HG03025 (cell line): ENCODE data around the gene SPAG5.
A peak's percentile ranks its signal among the peaks of the same experiment; 100 is the strongest.

ENCODE experiments used
- ATAC-seq: cut with Tn5 transposase; IDR thresholded peaks from one replicate; pipeline ENCODE4 v1.9.1; 2021; ENCODE audit warnings: mild to moderate bottlenecking, moderate library complexity; ENCODE audit not compliant: unreplicated experiment, low FRiP score

The SPAG5 gene, protein sequence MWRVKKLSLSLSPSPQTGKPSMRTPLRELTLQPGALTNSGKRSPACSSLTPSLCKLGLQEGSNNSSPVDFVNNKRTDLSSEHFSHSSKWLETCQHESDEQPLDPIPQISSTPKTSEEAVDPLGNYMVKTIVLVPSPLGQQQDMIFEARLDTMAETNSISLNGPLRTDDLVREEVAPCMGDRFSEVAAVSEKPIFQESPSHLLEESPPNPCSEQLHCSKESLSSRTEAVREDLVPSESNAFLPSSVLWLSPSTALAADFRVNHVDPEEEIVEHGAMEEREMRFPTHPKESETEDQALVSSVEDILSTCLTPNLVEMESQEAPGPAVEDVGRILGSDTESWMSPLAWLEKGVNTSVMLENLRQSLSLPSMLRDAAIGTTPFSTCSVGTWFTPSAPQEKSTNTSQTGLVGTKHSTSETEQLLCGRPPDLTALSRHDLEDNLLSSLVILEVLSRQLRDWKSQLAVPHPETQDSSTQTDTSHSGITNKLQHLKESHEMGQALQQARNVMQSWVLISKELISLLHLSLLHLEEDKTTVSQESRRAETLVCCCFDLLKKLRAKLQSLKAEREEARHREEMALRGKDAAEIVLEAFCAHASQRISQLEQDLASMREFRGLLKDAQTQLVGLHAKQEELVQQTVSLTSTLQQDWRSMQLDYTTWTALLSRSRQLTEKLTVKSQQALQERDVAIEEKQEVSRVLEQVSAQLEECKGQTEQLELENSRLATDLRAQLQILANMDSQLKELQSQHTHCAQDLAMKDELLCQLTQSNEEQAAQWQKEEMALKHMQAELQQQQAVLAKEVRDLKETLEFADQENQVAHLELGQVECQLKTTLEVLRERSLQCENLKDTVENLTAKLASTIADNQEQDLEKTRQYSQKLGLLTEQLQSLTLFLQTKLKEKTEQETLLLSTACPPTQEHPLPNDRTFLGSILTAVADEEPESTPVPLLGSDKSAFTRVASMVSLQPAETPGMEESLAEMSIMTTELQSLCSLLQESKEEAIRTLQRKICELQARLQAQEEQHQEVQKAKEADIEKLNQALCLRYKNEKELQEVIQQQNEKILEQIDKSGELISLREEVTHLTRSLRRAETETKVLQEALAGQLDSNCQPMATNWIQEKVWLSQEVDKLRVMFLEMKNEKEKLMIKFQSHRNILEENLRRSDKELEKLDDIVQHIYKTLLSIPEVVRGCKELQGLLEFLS

DNA sequence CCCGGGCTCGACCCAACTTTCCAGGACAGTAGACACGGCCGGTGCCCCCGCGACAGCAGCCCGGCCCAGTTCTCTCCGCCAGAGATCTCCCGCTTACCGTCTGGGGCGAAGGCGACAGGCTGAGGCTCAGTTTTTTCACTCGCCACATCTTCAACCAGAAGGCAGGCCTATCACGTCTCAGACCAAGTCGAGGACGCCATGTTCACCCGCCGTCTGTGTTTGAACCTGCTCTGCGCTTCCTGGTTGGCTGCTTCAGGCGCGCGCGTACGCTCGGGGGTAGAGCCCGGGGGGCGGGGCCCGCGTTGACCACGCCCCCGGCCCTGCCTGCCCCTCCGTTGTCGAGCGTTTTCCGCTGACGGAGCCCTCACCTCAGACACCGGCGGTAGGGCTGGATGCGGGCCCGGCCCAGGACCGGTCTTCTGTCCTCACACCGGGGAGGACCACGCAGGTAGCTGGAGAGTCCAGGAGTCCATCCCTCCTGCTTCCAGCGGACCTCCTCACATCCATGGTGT, at the start of gene SPAG5:
Gene SPAG5 (minus strand): TSS at position 227 of the 512 bp plus-strand sequence. CDS start 79 bp downstream, at position 148.
- ATAC-seq = peak; percentile 57

DNA sequence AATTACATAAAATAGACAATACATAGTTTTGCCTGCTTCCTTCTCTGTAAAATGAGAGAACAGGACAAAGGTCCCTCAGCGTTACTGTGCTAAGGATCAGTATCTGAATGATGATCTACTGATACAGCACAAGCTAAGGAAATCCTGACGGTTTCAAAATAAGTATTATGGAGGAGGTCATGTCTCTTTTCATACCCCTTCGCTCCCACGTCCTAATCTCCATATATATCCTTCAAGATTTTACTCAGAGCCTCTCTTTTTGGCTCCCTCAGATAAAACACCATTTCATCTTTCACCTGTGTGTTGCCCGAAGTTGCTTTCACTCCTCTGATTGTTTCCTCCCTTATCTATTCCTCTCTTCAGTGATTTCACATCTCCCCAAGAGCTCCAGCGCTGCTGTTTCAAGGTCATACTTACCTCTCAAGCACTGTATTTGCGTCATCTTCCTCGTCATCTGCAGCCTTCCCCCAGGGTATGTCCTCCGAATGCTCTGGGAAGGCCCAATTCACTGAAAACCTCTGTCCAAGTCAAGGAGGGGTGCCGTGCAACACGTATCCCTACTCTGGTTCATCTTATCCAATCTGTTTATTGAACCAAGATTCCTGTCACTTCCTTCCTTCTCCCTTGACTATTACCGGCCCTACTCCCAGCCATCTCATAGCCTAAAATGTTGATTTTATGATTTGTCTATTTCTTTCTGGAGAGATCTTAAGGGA, 47.4 kb upstream of the SPAG5 start:
- no peak for ATAC-seq

- ATAC-seq = no peak
Observed at GRCh38 chr17:28645576-28645939, 46.7 kb upstream of the SPAG5 start.

DNA sequence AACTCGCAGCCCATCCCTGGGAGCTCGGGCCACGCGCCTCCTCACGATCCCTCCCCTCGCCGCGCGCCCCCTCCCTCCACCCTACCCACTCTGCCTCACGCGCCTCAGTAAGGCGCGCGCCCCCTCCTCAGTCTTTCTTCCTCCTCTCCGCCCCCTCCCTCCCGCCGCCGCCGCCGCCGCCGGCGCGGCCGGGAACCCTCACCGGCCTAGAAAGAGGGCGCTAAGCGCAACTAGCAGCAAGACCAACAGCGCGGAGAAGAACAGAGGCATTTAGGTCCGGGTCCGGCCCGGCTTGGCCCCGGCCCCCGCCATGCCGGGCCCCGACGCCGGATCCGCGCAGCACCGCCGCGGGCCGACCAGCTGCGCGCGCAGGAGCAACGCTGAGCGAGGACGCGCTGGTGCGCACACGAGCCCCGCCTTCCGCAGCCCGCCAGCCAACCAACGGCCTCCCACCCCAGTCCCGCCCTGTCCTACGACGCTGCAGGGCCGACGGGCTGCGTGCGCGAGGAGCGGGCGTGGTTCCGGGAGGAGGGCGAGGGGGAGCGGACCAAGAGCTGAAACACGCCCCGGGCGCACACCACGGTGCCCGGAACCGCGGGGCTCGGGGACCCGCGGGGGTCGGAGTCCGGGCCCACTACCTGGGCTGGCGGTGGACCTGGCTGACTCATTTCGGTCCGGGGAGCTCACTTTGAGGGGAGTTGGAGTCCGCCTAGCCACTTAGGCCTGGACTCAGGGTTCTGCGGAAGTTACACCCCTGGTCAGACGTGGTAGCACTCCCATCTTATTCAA, 46.2 kb upstream of the SPAG5 start, which contains the start of gene BLTP2:
Gene BLTP2 (minus strand): TSS at position 372 of the 789 bp plus-strand sequence. CDS start 102 bp downstream, at position 270.
- peak; percentile 90 for ATAC-seq

DNA sequence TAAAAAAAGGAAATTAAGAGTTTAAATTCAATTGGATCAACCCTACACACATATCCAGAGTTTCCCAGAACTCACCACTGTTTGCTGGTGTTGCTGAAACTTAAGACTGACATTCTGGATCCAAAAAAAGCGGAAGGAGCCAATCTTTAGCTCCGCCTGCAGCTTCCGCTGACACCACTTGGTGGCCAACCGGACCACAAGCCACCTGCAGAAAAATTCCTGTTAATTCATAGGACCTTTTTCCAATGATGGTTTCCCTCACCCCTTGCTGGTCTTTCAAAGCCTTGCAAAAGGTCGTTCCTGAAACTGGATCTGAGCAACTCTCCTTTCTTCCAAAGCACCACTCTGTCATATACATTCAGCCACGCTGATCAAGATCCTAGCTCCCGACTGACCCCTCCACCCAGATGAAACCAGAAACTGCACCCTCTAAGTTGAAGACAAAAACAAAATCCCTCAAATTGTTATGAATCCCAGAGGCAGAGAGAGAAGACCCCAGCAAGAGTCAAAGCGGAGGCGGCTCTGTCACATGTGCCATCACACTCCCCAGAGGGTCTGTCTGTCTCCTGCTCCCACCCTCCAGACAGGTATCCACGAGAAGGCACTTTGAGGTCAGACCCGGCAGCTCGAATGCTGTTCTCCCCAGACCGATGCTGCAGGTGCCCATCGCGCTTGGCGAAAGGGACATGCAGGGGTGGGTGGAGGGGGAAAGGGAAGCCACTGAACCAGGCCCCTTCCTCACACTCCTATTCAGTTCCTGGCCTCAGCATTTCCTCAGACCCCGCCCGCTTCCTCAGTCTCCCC, 45.4 kb upstream of the SPAG5 start:
- ATAC-seq = no peak

- ATAC-seq = no peak
Observed at GRCh38 chr17:28641579-28641978, 42.8 kb upstream of the SPAG5 start.

DNA sequence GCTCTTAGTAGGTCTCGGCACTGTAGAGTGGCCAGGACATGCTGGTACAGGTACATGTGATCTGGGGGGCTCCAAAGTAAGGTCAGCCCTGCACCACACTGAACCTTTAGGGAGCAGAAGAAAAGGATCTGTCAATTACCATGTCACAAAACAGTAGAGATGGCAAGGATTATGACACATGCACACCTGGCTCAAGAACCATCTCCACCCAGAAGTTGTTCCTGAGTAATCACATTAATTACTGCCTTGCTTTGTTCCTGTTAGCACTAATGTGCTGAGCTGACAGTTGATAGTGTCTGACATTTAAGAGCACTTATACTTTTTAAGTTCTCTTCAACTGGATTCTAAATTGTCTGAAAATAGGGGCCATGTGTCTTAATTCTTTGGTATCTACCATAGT, 36.7 kb upstream of the SPAG5 start:
- ATAC-seq = no peak

DNA sequence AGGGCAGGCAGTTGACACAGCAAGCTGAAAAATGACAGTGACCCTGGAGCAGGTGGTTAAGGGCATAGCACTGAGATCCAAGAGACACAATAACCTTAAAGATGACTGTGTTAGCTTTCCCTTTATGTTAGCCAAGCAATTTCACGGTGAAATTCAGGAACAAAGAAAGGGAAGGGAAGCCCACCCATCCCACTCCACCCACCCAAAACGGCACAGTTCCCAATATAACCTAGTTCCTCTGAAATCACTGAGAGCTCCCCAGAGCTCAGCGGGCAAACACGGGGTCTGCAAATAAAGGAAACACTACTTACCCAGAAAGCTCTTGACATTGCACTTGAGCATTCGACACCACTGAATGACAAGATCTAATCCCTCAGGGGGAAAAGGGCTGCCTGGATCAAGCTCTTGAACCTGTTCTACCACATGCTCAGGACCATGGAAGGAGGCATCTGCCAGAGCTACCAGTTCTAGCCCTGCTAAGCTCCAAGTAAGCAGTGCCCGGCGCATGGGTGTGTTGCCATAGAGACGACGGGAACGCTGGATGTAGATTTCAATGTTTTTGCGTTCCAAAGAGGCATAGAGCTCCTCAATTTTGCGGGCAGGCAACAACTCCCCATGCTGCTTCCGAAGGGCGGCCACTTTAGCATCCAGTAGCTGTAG, 35.5 kb upstream of the SPAG5 start:
- ATAC-seq = no peak

GRCh38 chr17:28626818-28627217, 28.0 kb upstream of the SPAG5 start:
- no peak for ATAC-seq

- no peak for ATAC-seq
Observed at GRCh38 chr17:28624148-28624547, 25.3 kb upstream of the SPAG5 start.

GRCh38 chr17:28623696-28624095, 24.9 kb upstream of the SPAG5 start:
- no peak for ATAC-seq

- ATAC-seq = no peak
Observed at GRCh38 chr17:28622186-28622585, 23.4 kb upstream of the SPAG5 start.

- no peak for ATAC-seq
Observed at GRCh38 chr17:28620010-28620409, 21.2 kb upstream of the SPAG5 start.

DNA sequence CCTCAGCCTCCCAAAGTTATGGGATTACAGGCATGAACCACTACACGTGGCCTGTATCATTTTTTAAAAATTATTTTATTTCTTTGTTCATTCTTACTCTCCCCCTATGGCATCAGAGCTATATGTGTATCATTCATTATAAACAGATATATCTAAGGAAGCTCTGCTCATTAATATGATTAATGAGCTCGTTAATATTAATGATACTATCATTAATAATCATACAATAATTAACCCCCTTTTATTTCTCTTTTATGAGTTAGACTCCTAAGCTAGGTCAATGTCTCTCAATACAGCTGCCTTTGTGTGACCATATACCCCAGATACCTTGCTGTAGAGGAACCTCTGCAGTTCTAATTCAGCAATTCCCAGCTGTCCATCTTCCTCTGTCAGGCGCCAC, 19.6 kb upstream of the SPAG5 start:
- ATAC-seq = no peak

DNA sequence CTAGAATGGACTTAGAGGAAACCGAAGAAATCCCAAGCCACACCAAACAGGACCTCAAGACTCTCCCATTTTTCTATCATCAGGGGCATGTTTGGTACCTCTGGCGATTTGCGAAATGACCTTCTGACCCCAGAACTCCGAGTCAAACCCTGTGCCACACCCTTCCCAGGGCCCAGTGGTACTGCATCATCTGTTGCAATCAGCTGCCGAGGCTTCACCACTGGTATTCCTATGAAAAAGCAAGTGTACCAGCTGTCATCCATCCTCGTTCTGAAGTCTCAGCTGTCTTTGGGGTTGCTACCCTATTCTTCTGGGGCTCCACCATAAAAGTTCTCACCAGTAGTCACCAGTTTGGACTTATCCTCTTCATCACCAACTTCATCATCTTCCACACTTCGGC, 17.5 kb upstream of the SPAG5 start:
- no peak for ATAC-seq

GRCh38 chr17:28615260-28615940, 16.6 kb upstream of the SPAG5 start:
- ATAC-seq = no peak

DNA sequence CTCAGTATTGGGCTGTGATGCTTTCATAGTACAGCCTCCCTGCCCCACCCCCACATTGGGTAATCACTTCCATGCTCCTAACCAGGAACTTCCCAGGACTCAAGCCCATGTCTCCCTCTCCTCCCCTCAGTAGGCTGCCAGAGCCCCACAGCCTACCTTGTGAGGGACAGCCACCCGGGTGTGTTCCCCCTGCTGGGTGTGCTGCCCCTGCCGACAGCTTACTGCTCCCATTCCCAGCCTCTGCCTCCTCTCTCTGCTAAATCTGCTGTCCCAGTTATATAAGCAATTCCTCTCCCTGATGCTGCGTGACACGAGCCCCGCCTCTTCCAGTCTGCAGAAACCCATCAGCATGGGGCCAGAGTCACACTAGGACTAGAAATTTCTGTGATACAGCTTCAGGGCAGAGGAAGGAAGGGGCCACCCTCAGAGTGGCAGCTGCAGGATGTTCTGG, 15.1 kb upstream of the SPAG5 start, which contains the start of gene RSKR:
Gene RSKR (minus strand): TSS at position 255 of the 451 bp plus-strand sequence. CDS start 24 bp downstream, at position 231.
- no peak for ATAC-seq
